HCT116 (cell line): ENCODE measurements around the gene DUOXA2. TPM values are rescaled to one million over a fixed set of nuclear protein-coding genes. Genes with fewer than 3 reads are reported as not detected.

Experiments used
- ATAC-seq: fragments of 200-7000 bp; cut with Tn5 transposase; 2 replicates; pipeline ENCODE4 v1.9.1; 2020; ENCODE audit warnings: mild to moderate bottlenecking, moderate library complexity
- BruUV-seq: library from RNA; stranded (reverse); fragments of 400-500 nt; replicated peaks from 2 replicates; lab custom pipeline; 2021; lab: Mats Ljungman, UMichigan
- CTCF ChIA-PET: fragments of 300-600 bp; sonication (Branson Sonifier 250); formaldehyde crosslinking; loops from one replicate; lab custom pipeline; 2021; ENCODE audit warnings: antibody characterized with exemption; lab: Charles Lee
- POLR2A ChIA-PET: fragments of 300-600, 350-600 bp; sonication (Branson Sonifier 250); formaldehyde crosslinking; loops from one replicate; lab custom pipeline; 2021; ENCODE audit warnings: antibody characterized with exemption; lab: Charles Lee
- RAD21 ChIA-PET, 2 experiments: fragments of 300-600 bp; sonication (Branson Sonifier 250); formaldehyde crosslinking; loops; one replicate each; lab custom pipeline; 2023; ENCODE audit warnings: low total read pairs in 2 of 2; ENCODE audit not compliant: uncharacterized antibody in 2 of 2, unreplicated experiment in 2 of 2, low non-redundant PET in 1 of 2; lab: Charles Lee
- DNase-seq: peaks from one replicate; pipeline ENCODE4 v3.0.0-alpha.2; 2010; ENCODE audit warnings: low read depth, low spot score
- H2AFZ ChIP-seq: fragments of 200-600 bp; shearing (Covaris generic), sonication (generic); 2 replicates; pipeline ENCODE4 v1.6.1; 2017; ENCODE audit warnings: low read depth, mixed run types, mixed read lengths, antibody characterized with exemption, low read length; ENCODE audit not compliant: poor library complexity, severe bottlenecking
- H3K27ac ChIP-seq: 2 replicates; pipeline ENCODE4 v1.5.1; 2012; ENCODE audit warnings: low read depth, low read length
- H3K27me3 ChIP-seq: fragments of 200-600 bp; sonication (generic); 2 replicates; pipeline ENCODE4 v1.6.1; 2016; ENCODE audit warnings: mixed run types, low read length, mixed read lengths; ENCODE audit not compliant: insufficient read depth
- H3K36me3 ChIP-seq, 2 experiments: fragments of 200-500 bp in 1 of 2; fragments of 200-600 bp in 1 of 2; sonication (Bioruptor generic) in 1 of 2; sonication (generic) in 1 of 2; 2 replicates each; pipeline versions ENCODE4 v1.5.1 to v1.6.1; 2014 to 2016; ENCODE audit warnings: low read length in 2 of 2, inconsistent platforms in 1 of 2, mixed read lengths in 1 of 2, mixed run types in 1 of 2; ENCODE audit not compliant: insufficient read depth in 2 of 2, control insufficient read depth in 1 of 2
- H3K4me1 ChIP-seq, 2 experiments: fragments of 200-600 bp in 1 of 2; sonication (generic) in 1 of 2; 2 replicates each; pipeline versions ENCODE4 v1.5.1 to v1.6.1; 2012 to 2017; ENCODE audit warnings: low read length in 2 of 2, inconsistent platforms in 1 of 2, mild to moderate bottlenecking in 1 of 2, mixed read lengths in 1 of 2, mixed run types in 1 of 2, moderate library complexity in 1 of 2; ENCODE audit not compliant: insufficient read depth in 2 of 2, control insufficient read depth in 1 of 2
- H3K4me2 ChIP-seq: fragments of 200-600 bp; sonication (generic); 2 replicates; pipeline ENCODE4 v1.6.1; 2017; ENCODE audit warnings: mixed run types, low read length, mixed read lengths
- H3K4me3 ChIP-seq, 2 experiments: fragments of 200-600 bp in 1 of 2; sonication (generic) in 1 of 2; replicated peaks in 1 of 2; 2 replicates each; pipeline ENCODE4 v1.5.1; 2011 to 2016; ENCODE audit warnings: low read length in 2 of 2, control low read depth in 1 of 2, low read depth in 1 of 2, mild to moderate bottlenecking in 1 of 2, mixed read lengths in 1 of 2, mixed run types in 1 of 2
- H3K79me2 ChIP-seq: fragments of 200-600 bp; sonication (generic); 2 replicates; pipeline ENCODE4 v1.6.1; 2017; ENCODE audit warnings: mild to moderate bottlenecking, mixed run types, low read length, moderate library complexity, mixed read lengths; ENCODE audit not compliant: insufficient read depth
- H3K9ac ChIP-seq: fragments of 200-600 bp; sonication (generic); 2 replicates; pipeline ENCODE4 v1.6.1; 2016; ENCODE audit warnings: low read length, mixed read lengths
- H3K9me2 ChIP-seq: fragments of 200-600 bp; sonication (generic), shearing (Covaris generic); 2 replicates; pipeline ENCODE4 v1.6.1; 2017; ENCODE audit warnings: mixed run types, mild to moderate bottlenecking, moderate library complexity; ENCODE audit not compliant: insufficient read depth
- H3K9me3 ChIP-seq, 2 experiments: fragments of 200-500 bp in 1 of 2; fragments of 200-600 bp in 1 of 2; sonication (Bioruptor generic) in 1 of 2; sonication (generic) in 1 of 2; 2 replicates each; pipeline ENCODE4 v1.6.1; 2014 to 2017; ENCODE audit warnings: low read length in 2 of 2, mixed read lengths in 2 of 2, inconsistent platforms in 1 of 2, low read depth in 1 of 2, mild to moderate bottlenecking in 1 of 2, mixed run types in 1 of 2, moderate library complexity in 1 of 2; ENCODE audit not compliant: control insufficient read depth in 1 of 2, insufficient read depth in 1 of 2
- H4K20me1 ChIP-seq: fragments of 200-600 bp; sonication (generic), shearing (Covaris generic); 2 replicates; pipeline ENCODE4 v1.6.1; 2017; ENCODE audit warnings: mixed run types, mild to moderate bottlenecking, moderate library complexity; ENCODE audit not compliant: insufficient read depth
- CBX3 ChIP-seq: IDR thresholded peaks from 2 replicates; pipeline ENCODE4 v1.6.1; 2012; ENCODE audit warnings: low read depth
- CEBPB ChIP-seq: IDR thresholded peaks from 2 replicates; pipeline ENCODE4 v1.6.1; 2012; ENCODE audit warnings: low read depth
- CTCF ChIP-seq, 3 experiments: fragments of 200-600 bp in 1 of 3; sonication (generic) in 1 of 3; IDR thresholded peaks in 2 of 3; conservative IDR thresholded peaks in 1 of 3; 2 replicates each; pipeline ENCODE4 v1.5.1; 2012 to 2017; ENCODE audit warnings: low read depth in 2 of 3, low read length in 2 of 3, antibody characterized with exemption in 1 of 3, borderline replicate concordance in 1 of 3, control low read depth in 1 of 3, mild to moderate bottlenecking in 1 of 3, mixed read lengths in 1 of 3, mixed run types in 1 of 3, moderate library complexity in 1 of 3; ENCODE audit not compliant: insufficient read depth in 1 of 3
- EGR1 ChIP-seq: IDR thresholded peaks from 2 replicates; pipeline ENCODE4 v1.6.1; 2012; ENCODE audit warnings: low read depth
- ELF1 ChIP-seq: IDR thresholded peaks from 2 replicates; pipeline ENCODE4 v1.6.1; 2012; ENCODE audit warnings: low read depth, borderline replicate concordance
- EZH2 ChIP-seq: fragments of 200-600 bp; sonication (generic); IDR thresholded peaks from 2 replicates; pipeline ENCODE4 v1.6.1; 2017; ENCODE audit warnings: antibody characterized with exemption, mixed run types
- EZH2phosphoT487 ChIP-seq: fragments of 200-600 bp; IDR thresholded peaks from 2 replicates; pipeline ENCODE4 v1.6.1; 2018; ENCODE audit warnings: antibody characterized with exemption, borderline replicate concordance
- JUND ChIP-seq: IDR thresholded peaks from 2 replicates; pipeline ENCODE4 v1.6.1; 2012
- SRF ChIP-seq: IDR thresholded peaks from 2 replicates; pipeline ENCODE4 v1.6.1; 2012; ENCODE audit warnings: low read depth
- YY1 ChIP-seq: IDR thresholded peaks from 2 replicates; pipeline ENCODE4 v1.6.1; 2011; ENCODE audit warnings: low read length, low read depth, moderate library complexity, mild to moderate bottlenecking; ENCODE audit not compliant: insufficient replicate concordance; ENCODE audit errors: extremely low read depth
- ZFX ChIP-seq: fragments of 450-650 bp; IDR thresholded peaks from 2 replicates; pipeline ENCODE4 v1.6.1; 2017
- ZNF274 ChIP-seq: fragments of 200-500 bp; sonication (Bioruptor generic); IDR thresholded peaks from 2 replicates; pipeline ENCODE4 v1.6.1; 2014; ENCODE audit warnings: mild to moderate bottlenecking, low read depth, low read length, inconsistent platforms
- intact Hi-C: fragments of 100-400 bp; cut with micrococcal nuclease; formaldehyde crosslinking; loops from 2 replicates; pipeline ENCODE4 v1.10.0; 2022
- total RNA-seq: library from RNA; stranded (reverse); gene quantifications from one replicate; pipeline ENCODE4 v1.2.1, GENCODE V29; 2021; ENCODE audit not compliant: unreplicated experiment
- TF ChIP-seq, protein P1 (sequence below): IDR thresholded peaks from 2 replicates; pipeline ENCODE4 v1.6.1; 2011; ENCODE audit warnings: mild to moderate bottlenecking, low read length, moderate library complexity; ENCODE audit not compliant: insufficient replicate concordance; ENCODE audit errors: extremely low read depth

Gene DUOXA2
- total RNA-seq, 1 experiment from 2014 or later, result not detected

DNA sequence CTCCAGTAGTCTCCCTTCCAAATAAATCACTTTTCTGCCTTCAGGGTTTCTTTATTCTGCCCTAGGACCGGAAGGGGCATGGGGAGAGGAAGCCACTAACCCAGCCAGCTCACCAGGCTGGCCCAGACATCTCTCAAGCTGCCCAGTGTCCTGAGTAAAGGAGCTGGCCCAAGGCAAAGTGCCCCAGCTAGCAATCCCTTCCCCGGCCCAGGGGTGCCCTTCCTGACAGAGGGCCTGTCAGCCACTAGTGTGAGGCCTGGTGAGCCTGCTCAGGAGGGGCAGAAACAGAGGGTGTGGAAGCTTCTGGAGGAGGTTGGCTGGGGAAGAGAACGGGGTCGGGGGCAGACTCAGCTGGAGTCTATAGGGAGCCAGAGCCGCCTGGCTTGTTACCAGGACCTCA is 51.4 kb downstream of the DUOXA2 start:
- ChIA-PET POLR2A (no interaction called here), RAD21 (no interaction called here)
- no peak overlapping the region for H2AFZ ChIP-seq
- no peak overlapping the region for H3K4me3 ChIP-seq
- peak overlapping the region; percentile 80; the same call in 1 of the 2 replicates for H3K4me2 ChIP-seq
- no peak overlapping the region for H3K9ac ChIP-seq
- H3K27me3 ChIP-seq, result no peaks in the 10 kb centered on the region
- peak overlapping the region; percentile 8; the same call in 1 of the 2 replicates for H3K27ac ChIP-seq
- H3K36me3 ChIP-seq, result no peaks in the 10 kb centered on the region
- no peaks in the 10 kb centered on the region for H3K9me3 ChIP-seq
- no peak for TF ChIP-seq YY1
- TF ChIP-seq ZFX, result no peak
- no peak for TF ChIP-seq CEBPB
- no peak for TF ChIP-seq ELF1
- no peak for TF ChIP-seq EZH2phosphoT487
- no peak for TF ChIP-seq EGR1
- no peak for TF ChIP-seq EZH2
- TF ChIP-seq, all 23 proteins: peak for 0
- ATAC-seq (no peak), DNase-seq (no peak)
- Histone ChIP-seq H3K79me2 (0 out of 2 replicates have a peak, but pooled peaks cover 6% of the 10 kb centered on the region), H3K4me1 (peaks cover 15 to 34% of the 10 kb centered on the region in 2 experiments), H4K20me1 (no peaks in the 10 kb centered on the region), H3K9me2 (no peaks in the 10 kb centered on the region)
- intact Hi-C loops, result loop anchor here (10.0 kb wide), 1 partner anchor 449 kb away; no protein-coding TSS in a partner anchor
- CTCF ChIA-PET, result interaction anchor here (0.9 to 3.3 kb wide), 2 partner anchors 34 to 265 kb away, joined by 3 to 44 read pairs; no protein-coding TSS in a partner anchor
- no TSS peak for BruUV-seq

DNA sequence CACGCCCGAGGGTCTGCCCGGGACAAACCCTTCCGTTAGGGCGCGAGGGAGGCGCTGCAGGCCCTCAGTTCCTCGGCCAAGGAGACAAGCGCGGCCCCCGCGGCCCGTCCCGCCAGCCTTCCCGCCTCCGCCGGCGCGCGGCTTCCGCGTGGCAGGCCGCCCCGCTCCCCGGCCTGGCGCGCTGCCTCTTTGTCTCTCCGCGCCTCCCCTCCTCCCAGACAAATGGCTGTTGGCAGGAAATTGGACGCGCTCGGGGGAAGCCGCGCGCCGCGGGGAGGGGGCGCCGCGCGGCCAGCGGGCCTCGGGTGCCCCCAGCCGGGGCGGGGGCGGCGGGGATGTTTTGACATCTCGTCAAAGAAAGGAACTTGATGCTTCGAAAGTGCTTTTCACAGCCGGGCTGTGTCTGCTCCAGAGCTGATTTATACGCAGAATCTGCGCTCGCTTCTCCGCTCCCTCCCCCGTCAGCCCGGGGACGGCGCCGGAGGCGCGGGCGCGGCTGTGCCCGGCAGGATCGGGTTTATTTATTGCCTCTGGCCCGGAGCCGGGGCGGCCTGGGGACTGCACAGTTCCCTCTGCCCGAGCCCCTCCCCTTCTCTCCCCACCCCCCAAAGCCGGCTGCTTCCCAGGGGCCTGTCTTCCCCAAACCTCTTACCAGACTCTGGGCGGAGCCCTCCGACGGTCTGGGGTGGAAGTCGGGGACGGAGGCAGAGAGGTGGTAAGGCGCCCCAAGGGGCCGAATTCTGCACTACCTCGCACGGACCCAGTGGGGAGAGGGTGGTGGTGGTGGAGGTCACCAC is 52.9 kb downstream of the DUOXA2 start:
- H3K79me2 ChIP-seq, result 0 out of 2 replicates have a peak, but pooled peaks cover 5% of the 10 kb centered on the region
- intact Hi-C loops, result loop anchor here (2.0 to 10.0 kb wide), 2 partner anchors 32 to 448 kb away; no protein-coding TSS in a partner anchor
- RAD21 ChIA-PET, result no interaction called here
- ATAC-seq (peak; percentile 85), DNase-seq (peak; percentile 59)
- BruUV-seq, result no TSS peak
- peak overlapping the region; percentile 90 for H3K27ac ChIP-seq
- H3K9me2 ChIP-seq, result no peaks in the 10 kb centered on the region
- peaks cover 15 to 32% of the 10 kb centered on the region in 2 experiments for H3K4me1 ChIP-seq
- H3K4me2 ChIP-seq, result peak overlapping the region; percentile 80
- POLR2A ChIA-PET, result no interaction called here
- H2AFZ ChIP-seq, result no peak overlapping the region
- CTCF ChIA-PET, result interaction anchor here (0.7 to 2.4 kb wide), 6 partner anchors 17 to 230 kb away, joined by 3 to 6 read pairs (median 4); no protein-coding TSS in a partner anchor
- H3K9ac ChIP-seq, result peak overlapping the region; percentile 83
- H3K9me3 ChIP-seq, result no peaks in the 10 kb centered on the region
- no peaks in the 10 kb centered on the region for H3K27me3 ChIP-seq
- no peaks in the 10 kb centered on the region for H3K36me3 ChIP-seq
- no peaks in the 10 kb centered on the region for H4K20me1 ChIP-seq
- H3K4me3 ChIP-seq, result peak overlapping the region; percentile 73 to 74
- TF ChIP-seq EZH2 (no peak), CEBPB (no peak), CTCF (IDR thresholded peaks at IDR 0.05 in 2 of 3, conservative IDR thresholded peaks at IDR 0.05 in 1 of 3; ENCODE audit: borderline replicate concordance in 1 of 3, insufficient read depth in 1 of 3, low read depth in 2 of 3, low read length in 2 of 3) (peak; percentile 63 to 79 (median 70); a peak in 5 of 6 replicates), ZNF274 (no peak), SRF (no peak), EGR1 (no peak), ELF1 (no peak), CBX3 (no peak), EZH2phosphoT487 (no peak), JUND (no peak)
- TF ChIP-seq, protein P1, sequence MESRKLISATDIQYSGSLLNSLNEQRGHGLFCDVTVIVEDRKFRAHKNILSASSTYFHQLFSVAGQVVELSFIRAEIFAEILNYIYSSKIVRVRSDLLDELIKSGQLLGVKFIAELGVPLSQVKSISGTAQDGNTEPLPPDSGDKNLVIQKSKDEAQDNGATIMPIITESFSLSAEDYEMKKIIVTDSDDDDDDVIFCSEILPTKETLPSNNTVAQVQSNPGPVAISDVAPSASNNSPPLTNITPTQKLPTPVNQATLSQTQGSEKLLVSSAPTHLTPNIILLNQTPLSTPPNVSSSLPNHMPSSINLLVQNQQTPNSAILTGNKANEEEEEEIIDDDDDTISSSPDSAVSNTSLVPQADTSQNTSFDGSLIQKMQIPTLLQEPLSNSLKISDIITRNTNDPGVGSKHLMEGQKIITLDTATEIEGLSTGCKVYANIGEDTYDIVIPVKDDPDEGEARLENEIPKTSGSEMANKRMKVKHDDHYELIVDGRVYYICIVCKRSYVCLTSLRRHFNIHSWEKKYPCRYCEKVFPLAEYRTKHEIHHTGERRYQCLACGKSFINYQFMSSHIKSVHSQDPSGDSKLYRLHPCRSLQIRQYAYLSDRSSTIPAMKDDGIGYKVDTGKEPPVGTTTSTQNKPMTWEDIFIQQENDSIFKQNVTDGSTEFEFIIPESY, result no peak
